Astrocyte of the cerebellum (primary cell): ENCODE results near the gene FERMT2.

ENCODE experiments used
- DNase-seq: peaks from one replicate; pipeline ENCODE4 v3.0.0-alpha.2; 2011; ENCODE audit warnings: low read depth
- H3K4me3 ChIP-seq: 2 replicates; pipeline ENCODE4 v1.5.1; 2011; ENCODE audit warnings: mild to moderate bottlenecking, low read depth, low read length, moderate library complexity
- in situ Hi-C: cut with HindIII; loops from 2 replicates; pipeline ENCODE4 v1.10.0; 2017; ENCODE audit warnings: low sequenced_read_pairs
- TF ChIP-seq, protein P1 (sequence below): IDR thresholded peaks from 2 replicates; pipeline ENCODE4 v1.5.1; 2012; ENCODE audit warnings: low read length, low read depth, moderate library complexity, mild to moderate bottlenecking; ENCODE audit errors: missing control alignments

The FERMT2 gene

GRCh38 chr14:52987514-52987913, 36.7 kb upstream of the FERMT2 start:
- DNase-seq: peak; percentile 57
- TF ChIP-seq, protein P1, sequence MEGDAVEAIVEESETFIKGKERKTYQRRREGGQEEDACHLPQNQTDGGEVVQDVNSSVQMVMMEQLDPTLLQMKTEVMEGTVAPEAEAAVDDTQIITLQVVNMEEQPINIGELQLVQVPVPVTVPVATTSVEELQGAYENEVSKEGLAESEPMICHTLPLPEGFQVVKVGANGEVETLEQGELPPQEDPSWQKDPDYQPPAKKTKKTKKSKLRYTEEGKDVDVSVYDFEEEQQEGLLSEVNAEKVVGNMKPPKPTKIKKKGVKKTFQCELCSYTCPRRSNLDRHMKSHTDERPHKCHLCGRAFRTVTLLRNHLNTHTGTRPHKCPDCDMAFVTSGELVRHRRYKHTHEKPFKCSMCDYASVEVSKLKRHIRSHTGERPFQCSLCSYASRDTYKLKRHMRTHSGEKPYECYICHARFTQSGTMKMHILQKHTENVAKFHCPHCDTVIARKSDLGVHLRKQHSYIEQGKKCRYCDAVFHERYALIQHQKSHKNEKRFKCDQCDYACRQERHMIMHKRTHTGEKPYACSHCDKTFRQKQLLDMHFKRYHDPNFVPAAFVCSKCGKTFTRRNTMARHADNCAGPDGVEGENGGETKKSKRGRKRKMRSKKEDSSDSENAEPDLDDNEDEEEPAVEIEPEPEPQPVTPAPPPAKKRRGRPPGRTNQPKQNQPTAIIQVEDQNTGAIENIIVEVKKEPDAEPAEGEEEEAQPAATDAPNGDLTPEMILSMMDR: no peak
- no peak overlapping the region for H3K4me3 ChIP-seq
- in situ Hi-C loops: no loop called here

GRCh38 chr14:52987042-52987441, 36.2 kb upstream of the FERMT2 start:
- no peak for DNase-seq
- H3K4me3 ChIP-seq: no peak overlapping the region
- TF ChIP-seq, protein P1: no peak
- in situ Hi-C loops: no loop called here

DNA sequence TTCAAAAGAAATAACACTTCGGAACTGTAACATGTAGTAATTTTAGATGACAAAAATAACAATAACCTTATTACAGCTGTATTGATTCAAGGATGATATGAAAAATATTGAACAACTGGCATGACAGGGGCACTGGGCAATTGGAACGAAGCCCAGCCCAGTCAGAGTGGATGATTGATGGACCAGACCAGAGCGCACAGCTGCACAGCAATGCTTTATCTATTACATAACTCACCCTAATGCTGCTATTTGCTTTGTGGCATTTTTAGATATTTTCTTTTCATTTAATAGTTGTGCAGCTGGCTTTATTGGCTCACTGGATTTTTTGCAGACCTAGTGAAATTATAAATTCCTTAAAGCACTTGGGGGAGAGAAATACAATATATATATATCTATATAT, 26.9 kb upstream of the FERMT2 start:
- in situ Hi-C loops: no loop called here
- no peak overlapping the region for H3K4me3 ChIP-seq
- no peak for DNase-seq

DNA sequence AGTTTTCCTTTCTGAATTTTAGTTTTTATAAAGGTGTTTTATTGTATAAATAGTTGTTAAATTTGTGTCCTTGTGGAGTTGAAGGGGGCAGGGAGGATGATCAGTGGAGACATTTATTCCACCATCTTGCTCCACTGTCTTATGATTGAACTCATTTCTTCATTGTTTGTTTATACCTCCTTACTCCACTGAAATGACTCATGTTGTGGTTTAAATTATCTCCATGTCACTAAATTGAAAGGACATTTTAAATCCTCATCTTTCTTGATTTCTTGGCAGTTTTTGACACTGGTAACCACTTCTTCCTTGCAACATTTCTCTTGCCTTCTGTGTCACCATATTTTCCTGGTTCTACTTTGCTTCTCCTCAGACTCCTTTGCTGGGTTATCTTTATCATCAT, 23.6 kb upstream of the FERMT2 start:
- TF ChIP-seq, protein P1: no peak
- no peak for DNase-seq

More for the DNA sequence above, 26.9 kb upstream of the FERMT2 start:
- TF ChIP-seq, protein P1: no peak

GRCh38 chr14:52961060-52961639, 10.3 kb upstream of the FERMT2 start:
- in situ Hi-C loops: no loop called here
- TF ChIP-seq, protein P1: peak; percentile 57
- no peak overlapping the region for H3K4me3 ChIP-seq
- no peak for DNase-seq

More for the DNA sequence above, 23.6 kb upstream of the FERMT2 start:
- H3K4me3 ChIP-seq: no peak overlapping the region
- in situ Hi-C loops: no loop called here

DNA sequence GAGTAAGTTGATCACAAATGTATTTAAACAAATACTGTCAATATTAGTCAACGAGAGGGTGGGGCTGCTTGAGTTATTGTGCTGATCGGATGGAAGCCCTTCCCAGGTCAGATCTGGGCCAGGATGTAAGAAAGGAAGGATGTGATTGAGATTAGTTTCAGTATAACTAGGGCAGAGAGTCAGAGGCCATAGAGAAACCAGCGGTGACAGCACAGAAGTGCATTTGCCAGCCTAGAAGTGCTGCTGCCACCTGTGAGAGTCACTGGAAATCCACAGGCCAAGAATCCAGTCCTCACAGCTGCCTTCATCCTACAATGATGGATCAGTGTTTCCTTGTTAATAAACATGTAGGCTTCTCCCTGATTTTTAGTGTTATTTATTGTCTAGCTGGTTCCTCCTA, 9.8 kb upstream of the FERMT2 start:
- no peak overlapping the region for H3K4me3 ChIP-seq
- DNase-seq: no peak
- in situ Hi-C loops: no loop called here
- TF ChIP-seq, protein P1: no peak
